ENCODE data around the gene CRLF3.
"Not testable (repeated sequence)": the region's sequence is repeated elsewhere in the genome, so short reads cannot be mapped to it uniquely, and the experiment has no call there.

CRLF3 gene

DNA sequence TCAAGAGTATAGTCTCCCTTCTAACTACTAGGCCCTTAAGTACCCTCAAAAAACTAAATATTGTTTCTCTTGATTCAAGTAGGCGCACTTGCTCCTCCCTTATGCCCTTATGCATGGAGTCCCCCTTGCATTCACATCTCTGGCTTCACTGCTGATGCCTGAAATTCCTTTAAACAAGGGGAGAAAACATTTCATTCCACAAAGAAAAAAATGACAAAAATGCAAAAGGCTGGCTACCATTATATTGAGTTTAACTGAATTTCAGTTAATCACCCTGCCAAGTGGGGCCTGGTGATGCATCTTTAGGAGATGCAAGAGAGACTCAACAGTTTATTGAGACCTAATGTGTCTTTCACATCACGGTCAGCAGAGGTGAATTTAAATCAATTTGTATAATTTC is 35.6 kb downstream of the CRLF3 start:
- Histone ChIP-seq H3K4me3 (ENCODE audit: low read length) (no peak overlapping the region), H3K79me2 (ENCODE audit: control insufficient read depth, low read length) (no peaks in the 10 kb centered on the region), H3K9me2 (replicated peaks; ENCODE audit: control insufficient read depth, low read length) (no peaks in the 10 kb centered on the region), H3K36me3 (ENCODE audit: control insufficient read depth, low read length) (peaks cover 81% of the 10 kb centered on the region), H3K9me3 (ENCODE audit: control insufficient read depth, insufficient read depth, low read length) (no peaks in the 10 kb centered on the region), H3K27me3 (ENCODE audit: control insufficient read depth, low read length) (no peaks in the 10 kb centered on the region), H3K4me1 (ENCODE audit: control insufficient read depth, low read length) (no peaks in the 10 kb centered on the region), H3K27ac (ENCODE audit: low read depth, low read length) (no peak overlapping the region), H3F3A (ENCODE audit: control insufficient read depth, insufficient read depth) (peaks cover 54% of the 10 kb centered on the region), H4K20me1 (ENCODE audit: control insufficient read depth, insufficient read depth, low read depth, low read length) (no peaks in the 10 kb centered on the region), H3K4me2 (ENCODE audit: low read length) (no peak overlapping the region)
- no peak for TF ChIP-seq CTCF (IDR thresholded peaks at IDR 0.05; ENCODE audit: low read depth, low read length, poor library complexity, severe bottlenecking)
- TF ChIP-seq EZH2phosphoT487 (IDR thresholded peaks at IDR 0.05; ENCODE audit: borderline replicate concordance, low read length): no peak

GRCh38 chr17:30782206-30782605 is 42.3 kb downstream of the CRLF3 start:
- H3F3A ChIP-seq (ENCODE audit: control insufficient read depth, insufficient read depth): peaks cover 39% of the 10 kb centered on the region
- TF ChIP-seq EZH2phosphoT487 (IDR thresholded peaks at IDR 0.05; ENCODE audit: borderline replicate concordance, low read length) (no peak), CTCF (IDR thresholded peaks at IDR 0.05; ENCODE audit: low read depth, low read length, poor library complexity, severe bottlenecking) (no peak)
- H4K20me1 ChIP-seq (ENCODE audit: control insufficient read depth, insufficient read depth, low read depth, low read length): no peaks in the 10 kb centered on the region

GRCh38 chr17:30780343-30780742 is 44.1 kb downstream of the CRLF3 start:
- H3K79me2 ChIP-seq (ENCODE audit: control insufficient read depth, low read length): no peaks in the 10 kb centered on the region
- no peaks in the 10 kb centered on the region for H3K9me3 ChIP-seq (ENCODE audit: control insufficient read depth, insufficient read depth, low read length)
- no peak overlapping the region for H3K4me2 ChIP-seq (ENCODE audit: low read length)
- H3F3A ChIP-seq (ENCODE audit: control insufficient read depth, insufficient read depth): peaks cover 35% of the 10 kb centered on the region
- no peak overlapping the region for H3K4me3 ChIP-seq (ENCODE audit: low read length)
- no peak overlapping the region for H3K27ac ChIP-seq (ENCODE audit: low read depth, low read length)
- no peaks in the 10 kb centered on the region for H3K9me2 ChIP-seq (replicated peaks; ENCODE audit: control insufficient read depth, low read length)
- no peaks in the 10 kb centered on the region for H3K4me1 ChIP-seq (ENCODE audit: control insufficient read depth, low read length)
- TF ChIP-seq EZH2phosphoT487 (IDR thresholded peaks at IDR 0.05; ENCODE audit: borderline replicate concordance, low read length): no peak
- no peak for TF ChIP-seq CTCF (IDR thresholded peaks at IDR 0.05; ENCODE audit: low read depth, low read length, poor library complexity, severe bottlenecking)
- no peaks in the 10 kb centered on the region for H4K20me1 ChIP-seq (ENCODE audit: control insufficient read depth, insufficient read depth, low read depth, low read length)
- no peaks in the 10 kb centered on the region for H3K27me3 ChIP-seq (ENCODE audit: control insufficient read depth, low read length)
- H3K36me3 ChIP-seq (ENCODE audit: control insufficient read depth, low read length): peaks cover 75% of the 10 kb centered on the region

More at GRCh38 chr17:30782206-30782605, 42.3 kb downstream of the CRLF3 start:
- Histone ChIP-seq H3K9me2 (replicated peaks; ENCODE audit: control insufficient read depth, low read length) (no peaks in the 10 kb centered on the region), H3K27me3 (ENCODE audit: control insufficient read depth, low read length) (no peaks in the 10 kb centered on the region), H3K4me1 (ENCODE audit: control insufficient read depth, low read length) (no peaks in the 10 kb centered on the region), H3K27ac (ENCODE audit: low read depth, low read length) (no peak overlapping the region), H3K4me3 (ENCODE audit: low read length) (no peak overlapping the region), H3K36me3 (ENCODE audit: control insufficient read depth, low read length) (peaks cover 79% of the 10 kb centered on the region), H3K79me2 (ENCODE audit: control insufficient read depth, low read length) (no peaks in the 10 kb centered on the region), H3K9me3 (ENCODE audit: control insufficient read depth, insufficient read depth, low read length) (no peaks in the 10 kb centered on the region), H3K4me2 (ENCODE audit: low read length) (no peak overlapping the region)

GRCh38 chr17:30768771-30769170 is 55.7 kb downstream of the CRLF3 start:
- H3K27me3 ChIP-seq (ENCODE audit: control insufficient read depth, low read length); H3F3A ChIP-seq (ENCODE audit: control insufficient read depth, insufficient read depth); H3K27ac ChIP-seq (ENCODE audit: low read depth, low read length); H3K4me1 ChIP-seq (ENCODE audit: control insufficient read depth, low read length); H3K9me2 ChIP-seq (replicated peaks; ENCODE audit: control insufficient read depth, low read length); H4K20me1 ChIP-seq (ENCODE audit: control insufficient read depth, insufficient read depth, low read depth, low read length); H3K4me3 ChIP-seq (ENCODE audit: low read length); H3K4me2 ChIP-seq (ENCODE audit: low read length); H3K79me2 ChIP-seq (ENCODE audit: control insufficient read depth, low read length); H3K9me3 ChIP-seq (ENCODE audit: control insufficient read depth, insufficient read depth, low read length): not testable (repeated sequence)
- H3K36me3 ChIP-seq (ENCODE audit: control insufficient read depth, low read length): peaks cover 48% of the 10 kb centered on the region

DNA sequence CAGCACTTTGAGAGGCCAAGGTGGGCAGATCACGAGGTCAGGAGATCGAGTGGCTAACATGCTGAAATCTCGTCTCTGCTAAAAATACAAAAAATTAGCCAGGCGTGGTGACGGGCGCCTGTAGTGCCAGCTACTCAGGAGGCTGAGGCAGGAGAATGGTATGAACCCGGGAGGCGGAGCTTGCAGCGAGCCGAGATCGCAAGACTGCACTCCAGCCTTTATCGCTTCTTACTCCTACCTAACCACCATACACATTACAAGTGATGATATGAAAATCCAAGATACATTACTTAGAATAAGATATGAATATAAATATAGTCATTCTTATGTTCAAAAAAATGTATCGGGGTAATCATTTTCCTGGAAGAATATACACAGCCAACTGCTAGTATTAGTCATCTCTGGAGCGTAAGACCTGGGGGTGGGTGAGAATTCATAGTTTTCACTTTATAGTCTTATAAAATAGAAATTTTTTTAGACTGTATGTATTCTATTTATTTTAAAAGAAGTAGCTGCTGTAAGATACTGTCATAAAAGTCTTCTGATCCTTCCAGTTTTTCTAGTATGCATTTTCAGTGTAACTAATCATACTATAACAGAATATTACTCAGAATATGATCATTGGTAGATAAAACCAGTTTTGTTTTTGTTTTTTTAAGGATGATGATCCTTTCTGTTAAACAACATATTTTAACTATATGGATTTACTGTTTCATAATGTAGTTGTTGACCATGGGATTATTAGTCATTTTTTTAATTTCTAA is 56.7 kb downstream of the CRLF3 start:
- H3K27ac ChIP-seq (ENCODE audit: low read depth, low read length); H3K9me3 ChIP-seq (ENCODE audit: control insufficient read depth, insufficient read depth, low read length); H4K20me1 ChIP-seq (ENCODE audit: control insufficient read depth, insufficient read depth, low read depth, low read length); H3K4me1 ChIP-seq (ENCODE audit: control insufficient read depth, low read length); H3K4me3 ChIP-seq (ENCODE audit: low read length); H3F3A ChIP-seq (ENCODE audit: control insufficient read depth, insufficient read depth); H3K9me2 ChIP-seq (replicated peaks; ENCODE audit: control insufficient read depth, low read length); H3K4me2 ChIP-seq (ENCODE audit: low read length); H3K27me3 ChIP-seq (ENCODE audit: control insufficient read depth, low read length); H3K79me2 ChIP-seq (ENCODE audit: control insufficient read depth, low read length): not testable (repeated sequence)
- H3K36me3 ChIP-seq (ENCODE audit: control insufficient read depth, low read length): peaks cover 53% of the 10 kb centered on the region

All from DOHH2 (cell line).